BLaER1 (cell line): ENCODE results near the gene TULP1.
"Not testable (repeated sequence)": the region's sequence is repeated elsewhere in the genome, so short reads cannot be mapped to it uniquely, and the experiment has no call there.

Experiments
- H3K27ac ChIP-seq: shearing (Covaris generic); formaldehyde crosslinking; 2 replicates; pipeline ENCODE4 v1.8.1; 2022
- H3K27me3 ChIP-seq: shearing (Covaris generic); formaldehyde crosslinking; 2 replicates; pipeline ENCODE4 v1.8.1; 2022
- H3K36me3 ChIP-seq: shearing (Covaris generic); formaldehyde crosslinking; 2 replicates; pipeline ENCODE4 v1.8.1; 2022
- H3K4me1 ChIP-seq: shearing (Covaris generic); formaldehyde crosslinking; 2 replicates; pipeline ENCODE4 v1.8.1; 2022
- H3K4me2 ChIP-seq: shearing (Covaris generic); formaldehyde crosslinking; 2 replicates; pipeline ENCODE4 v1.8.1; 2022
- H3K4me3 ChIP-seq: shearing (Covaris generic); formaldehyde crosslinking; 2 replicates; pipeline ENCODE4 v1.8.1; 2022
- H3K9ac ChIP-seq: shearing (Covaris generic); formaldehyde crosslinking; 2 replicates; pipeline ENCODE4 v1.8.1; 2022
- H3K9me3 ChIP-seq: shearing (Covaris generic); formaldehyde crosslinking; 2 replicates; pipeline ENCODE4 v1.8.1; 2022
- H4K20me1 ChIP-seq: shearing (Covaris generic); formaldehyde crosslinking; 2 replicates; pipeline ENCODE4 v1.8.1; 2022
- Cebpa-rat ChIP-seq: shearing (Covaris generic); IDR thresholded peaks from 2 replicates; pipeline ENCODE4 v1.8.1; 2022

Gene TULP1

DNA sequence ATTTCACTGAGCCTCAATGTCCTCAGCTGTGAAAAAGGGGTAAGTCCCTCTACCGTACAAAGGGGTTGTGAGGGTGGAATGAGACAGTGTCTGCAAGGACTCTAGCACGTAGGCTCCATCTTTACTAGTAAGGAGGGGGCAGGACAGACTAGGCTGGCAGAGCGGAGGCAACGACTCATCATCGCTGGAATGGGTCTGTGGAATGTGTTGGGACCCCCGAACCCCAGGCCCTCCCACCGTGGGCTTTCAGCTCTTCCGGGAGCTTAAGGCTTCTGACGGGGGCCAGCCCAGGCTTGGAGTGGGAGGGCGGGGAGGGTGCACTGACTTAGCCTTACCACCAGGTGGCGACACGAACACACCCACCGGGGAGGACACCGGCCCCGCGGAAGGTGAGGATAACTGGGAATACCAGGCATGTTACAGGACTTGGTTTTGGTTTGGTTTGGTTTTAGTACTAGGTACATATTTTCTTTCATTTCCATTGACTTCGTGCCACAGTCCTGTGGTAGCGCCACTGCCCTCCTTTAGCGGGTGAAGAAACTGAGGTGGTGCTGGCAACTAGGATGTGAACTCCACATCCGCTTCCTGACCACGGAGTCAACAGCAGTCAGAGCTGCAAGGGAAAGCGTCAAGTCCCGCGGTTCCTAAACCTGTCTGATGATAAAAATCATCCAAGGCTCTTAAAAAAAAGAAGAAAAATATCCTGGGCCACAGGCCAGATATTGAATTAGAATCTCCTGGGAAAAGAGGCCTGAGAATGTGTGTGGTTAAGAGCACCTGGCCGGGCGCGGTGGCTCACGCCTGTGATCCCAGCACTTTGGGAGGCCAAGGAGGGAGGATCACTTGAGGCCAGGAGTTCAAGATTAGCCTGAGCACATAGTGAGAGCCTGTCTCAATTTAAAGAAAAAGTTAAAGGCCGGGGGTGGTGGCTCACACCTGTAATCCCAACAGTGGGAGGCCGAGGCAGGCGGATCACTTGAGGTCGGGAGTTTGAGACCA is 10.3 kb upstream of the TULP1 start:
- Histone ChIP-seq H3K27ac (peak overlapping the region; percentile 39; the same call in 1 of the 2 replicates), H3K9me3 (no peaks in the 10 kb centered on the region), H3K4me2 (peak overlapping the region; percentile 62), H3K4me3 (no peak overlapping the region; the same call in 1 of the 2 replicates), H3K27me3 (no peaks in the 10 kb centered on the region), H3K4me1 (peaks cover 18% of the 10 kb centered on the region), H3K9ac (peak overlapping the region; percentile 23; the same call in 1 of the 2 replicates), H4K20me1 (no peaks in the 10 kb centered on the region), H3K36me3 (no peaks in the 10 kb centered on the region)
- TF ChIP-seq Cebpa-rat: no peak

DNA sequence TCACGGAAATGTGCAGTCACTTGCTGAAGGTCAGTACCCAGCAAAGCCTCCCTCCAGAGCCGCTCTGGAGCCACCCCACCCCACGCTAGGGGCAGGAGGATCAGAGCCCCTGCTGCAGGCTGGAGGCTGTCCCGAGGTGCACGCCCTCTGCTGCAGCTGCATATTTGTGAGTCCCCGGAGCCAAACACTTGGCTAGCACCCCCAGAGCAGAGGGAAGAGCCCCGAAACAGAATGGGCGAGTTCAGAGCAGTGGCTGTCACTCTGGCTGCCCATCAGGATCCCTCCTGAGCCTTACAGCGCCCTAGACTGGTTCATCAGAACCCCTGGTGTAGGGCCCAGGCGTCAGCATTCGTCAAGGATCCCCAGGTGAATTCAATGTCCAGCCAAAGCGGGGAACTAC is 9.5 kb upstream of the TULP1 start:
- H3K4me2 ChIP-seq: peak overlapping the region; percentile 62
- no peak overlapping the region for H3K4me3 ChIP-seq
- H3K27ac ChIP-seq: peak overlapping the region; percentile 39; the same call in 1 of the 2 replicates
- H3K27me3 ChIP-seq: no peaks in the 10 kb centered on the region
- no peaks in the 10 kb centered on the region for H3K36me3 ChIP-seq
- H3K9me3 ChIP-seq: no peaks in the 10 kb centered on the region
- no peak for TF ChIP-seq Cebpa-rat
- H4K20me1 ChIP-seq: no peaks in the 10 kb centered on the region
- peaks cover 18% of the 10 kb centered on the region for H3K4me1 ChIP-seq
- H3K9ac ChIP-seq: peak overlapping the region; percentile 23; the same call in 1 of the 2 replicates

DNA sequence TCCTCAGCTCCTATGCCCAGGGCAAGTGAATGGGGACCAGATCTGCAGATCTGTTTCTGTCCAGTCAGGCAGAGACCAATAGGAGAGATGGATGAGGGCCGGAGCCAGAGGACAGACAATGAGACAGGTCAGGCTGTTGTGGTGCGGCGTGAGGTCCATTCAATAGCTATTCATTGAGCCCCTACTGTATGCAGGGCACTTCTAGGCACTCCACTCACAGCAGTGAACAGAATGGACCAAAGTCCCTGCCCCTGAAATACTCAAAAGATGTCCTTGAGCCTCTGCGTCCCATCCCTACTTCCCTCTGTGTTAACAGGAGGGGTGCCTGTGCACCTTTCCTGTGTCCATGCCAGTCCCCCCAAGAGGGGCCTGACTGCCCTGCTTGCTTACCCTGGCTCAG is 8.5 kb upstream of the TULP1 start:
- Histone ChIP-seq H3K9me3 (no peaks in the 10 kb centered on the region), H3K27ac (no peak overlapping the region; the same call in 1 of the 2 replicates), H3K4me3 (no peak overlapping the region), H3K36me3 (no peaks in the 10 kb centered on the region), H3K4me2 (no peak overlapping the region), H3K9ac (no peak overlapping the region), H3K4me1 (peaks cover 18% of the 10 kb centered on the region), H3K27me3 (no peaks in the 10 kb centered on the region), H4K20me1 (no peaks in the 10 kb centered on the region)
- TF ChIP-seq Cebpa-rat: no peak

DNA sequence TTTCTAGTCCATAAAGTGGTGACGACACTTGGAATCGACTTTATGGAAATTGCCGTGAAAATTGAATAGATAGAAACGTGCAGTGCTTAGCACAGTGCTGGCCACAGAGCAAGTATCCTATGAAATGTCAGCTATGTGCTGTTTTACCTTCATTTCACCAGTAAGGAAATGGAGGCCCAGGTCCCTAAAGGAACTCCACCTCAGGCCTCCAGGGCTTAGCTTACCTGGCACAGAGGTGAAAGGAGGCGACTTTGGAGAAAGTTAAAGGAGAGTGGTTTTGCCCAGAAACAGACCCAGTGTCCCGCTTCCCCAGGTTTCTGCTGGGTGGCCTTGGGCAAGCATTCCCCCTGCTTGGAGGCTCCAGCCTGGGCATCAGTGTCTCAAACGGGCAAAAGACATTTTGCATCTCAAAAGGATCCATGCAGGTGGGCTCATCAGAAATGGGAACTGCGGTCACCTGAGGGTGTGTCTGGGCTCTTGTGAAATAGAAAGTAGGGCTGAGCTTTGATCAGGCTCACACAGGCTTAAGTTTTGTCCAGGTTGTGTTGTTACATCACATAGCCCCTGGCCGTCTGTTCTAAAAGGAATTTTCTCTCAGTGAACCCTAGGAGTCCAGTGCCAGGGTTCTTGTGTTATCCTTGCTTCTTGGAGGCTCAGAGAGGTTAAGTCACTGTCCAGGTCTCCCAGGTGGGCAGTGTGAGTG is 6.8 kb upstream of the TULP1 start:
- no peak overlapping the region for H3K27ac ChIP-seq
- H3K36me3 ChIP-seq: no peaks in the 10 kb centered on the region
- H3K27me3 ChIP-seq: no peaks in the 10 kb centered on the region
- no peak overlapping the region for H3K4me2 ChIP-seq
- no peak for TF ChIP-seq Cebpa-rat
- no peak overlapping the region for H3K4me3 ChIP-seq
- H3K9ac ChIP-seq: no peak overlapping the region
- H3K4me1 ChIP-seq: peaks cover 18% of the 10 kb centered on the region
- H3K9me3 ChIP-seq: no peaks in the 10 kb centered on the region
- H4K20me1 ChIP-seq: no peaks in the 10 kb centered on the region

DNA sequence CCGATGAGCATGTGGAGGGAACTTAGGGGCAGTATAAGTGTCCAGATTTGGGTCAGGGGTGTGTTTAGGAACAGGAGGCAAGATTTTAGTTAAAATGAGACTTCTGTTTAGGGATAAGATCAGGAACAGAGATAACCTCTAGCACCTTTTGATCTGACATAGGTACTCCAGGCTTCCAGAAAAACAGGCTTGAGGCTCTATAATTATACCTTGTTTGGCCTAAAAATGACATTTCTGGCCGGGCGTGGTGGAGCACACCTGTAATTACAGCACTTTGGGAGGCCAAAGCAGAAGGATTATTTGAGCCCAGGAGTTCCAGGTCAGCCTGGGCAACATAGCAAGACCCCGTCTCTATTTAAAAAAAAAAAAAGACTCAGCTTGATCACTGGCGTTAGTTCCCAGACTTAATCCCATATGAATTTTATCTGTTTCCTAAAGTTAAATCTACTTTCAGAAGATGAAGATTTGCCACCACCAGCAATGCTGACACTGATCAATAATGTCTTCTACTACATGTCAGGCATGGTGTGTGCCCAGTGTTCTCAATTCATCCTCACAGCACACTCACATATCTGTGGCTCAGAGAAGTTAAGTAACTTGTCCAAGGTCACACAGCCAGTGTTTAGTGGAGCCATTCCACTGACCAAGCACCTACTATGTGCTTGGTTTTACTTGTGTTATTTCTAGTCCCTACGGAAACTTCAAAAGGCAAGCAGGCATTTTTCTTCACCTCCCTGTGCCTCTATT is 6.0 kb upstream of the TULP1 start:
- Histone ChIP-seq H3K27me3 (no peaks in the 10 kb centered on the region), H3K4me1 (peaks cover 18% of the 10 kb centered on the region), H3K9ac (no peak overlapping the region), H3K4me2 (no peak overlapping the region), H3K36me3 (no peaks in the 10 kb centered on the region), H3K4me3 (no peak overlapping the region), H4K20me1 (no peaks in the 10 kb centered on the region), H3K9me3 (no peaks in the 10 kb centered on the region), H3K27ac (no peak overlapping the region)
- TF ChIP-seq Cebpa-rat: no peak

DNA sequence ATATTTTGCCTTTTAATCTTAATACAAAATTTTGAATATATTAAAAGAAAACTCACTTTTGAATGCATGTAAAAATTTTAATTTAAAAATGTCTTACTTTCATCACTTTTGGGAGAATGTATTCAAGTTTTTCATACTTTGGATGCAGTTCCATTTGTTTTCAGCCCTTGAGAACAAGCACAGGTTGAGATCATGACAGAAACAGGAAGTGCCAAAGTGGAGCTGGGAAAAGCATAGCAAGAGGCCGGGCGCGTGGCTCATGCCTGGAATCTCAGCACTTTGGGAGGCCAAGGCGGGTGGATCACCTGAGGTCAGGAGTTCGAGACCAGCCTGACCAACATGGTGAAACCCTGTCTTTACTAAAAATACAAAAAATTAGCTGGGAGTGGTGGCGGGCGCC is 5.3 kb upstream of the TULP1 start:
- not testable (repeated sequence) for H3K9me3 ChIP-seq, H3K27ac ChIP-seq, H3K4me2 ChIP-seq, H3K9ac ChIP-seq, H4K20me1 ChIP-seq, H3K27me3 ChIP-seq, H3K4me1 ChIP-seq, H3K4me3 ChIP-seq, H3K36me3 ChIP-seq

DNA sequence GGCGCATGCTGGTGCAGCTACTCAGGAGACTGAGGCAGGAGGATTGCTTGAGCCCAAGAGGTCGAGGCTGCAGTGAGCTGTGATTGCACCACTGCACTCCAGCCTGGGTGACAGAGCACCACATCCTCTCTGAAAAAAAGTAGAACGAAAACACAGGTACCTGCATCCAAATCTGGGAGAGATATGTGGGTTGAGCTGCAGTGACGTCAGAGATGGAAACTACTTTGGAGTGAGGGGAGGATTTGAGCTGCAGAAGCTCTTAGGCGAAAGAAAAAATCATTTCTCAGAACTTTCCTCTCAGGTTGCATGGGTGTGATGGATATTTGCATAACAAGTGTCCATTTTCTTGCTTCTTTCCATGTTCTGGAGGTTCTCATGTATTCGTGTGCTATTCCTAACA is 4.0 kb upstream of the TULP1 start:
- Histone ChIP-seq H3K36me3 (no peaks in the 10 kb centered on the region), H3K4me1 (peaks cover 6% of the 10 kb centered on the region), H3K9ac (no peak overlapping the region), H3K9me3 (no peaks in the 10 kb centered on the region), H3K27me3 (peaks cover 12% of the 10 kb centered on the region), H3K4me3 (no peak overlapping the region), H3K4me2 (no peak overlapping the region), H3K27ac (no peak overlapping the region), H4K20me1 (no peaks in the 10 kb centered on the region)
- TF ChIP-seq Cebpa-rat: no peak

DNA sequence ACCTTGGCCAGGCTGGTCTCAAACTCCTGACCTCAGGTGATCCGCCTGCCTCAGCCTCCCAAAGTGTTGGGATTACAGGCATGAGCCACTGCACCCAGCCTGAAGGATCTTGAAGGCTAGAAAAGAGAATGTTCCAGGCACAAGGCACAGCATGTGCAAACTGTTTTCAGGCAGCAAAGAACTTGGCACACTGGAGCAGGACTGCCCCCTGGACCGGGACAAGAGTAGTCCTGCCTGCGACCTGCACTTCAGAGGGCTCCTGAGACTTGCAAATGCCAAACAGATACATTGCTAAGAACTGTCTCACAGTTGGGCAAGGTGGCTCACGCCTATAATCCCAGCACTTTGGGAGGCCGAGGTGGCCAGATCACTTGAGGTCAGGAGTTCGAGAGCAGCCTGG is 3.2 kb upstream of the TULP1 start:
- H3K9me3 ChIP-seq, H3K36me3 ChIP-seq, H3K4me2 ChIP-seq, H4K20me1 ChIP-seq, H3K27ac ChIP-seq, H3K4me3 ChIP-seq, H3K9ac ChIP-seq: not testable (repeated sequence)
- Histone ChIP-seq H3K27me3 (peaks cover 20% of the 10 kb centered on the region), H3K4me1 (peaks cover 14% of the 10 kb centered on the region)

DNA sequence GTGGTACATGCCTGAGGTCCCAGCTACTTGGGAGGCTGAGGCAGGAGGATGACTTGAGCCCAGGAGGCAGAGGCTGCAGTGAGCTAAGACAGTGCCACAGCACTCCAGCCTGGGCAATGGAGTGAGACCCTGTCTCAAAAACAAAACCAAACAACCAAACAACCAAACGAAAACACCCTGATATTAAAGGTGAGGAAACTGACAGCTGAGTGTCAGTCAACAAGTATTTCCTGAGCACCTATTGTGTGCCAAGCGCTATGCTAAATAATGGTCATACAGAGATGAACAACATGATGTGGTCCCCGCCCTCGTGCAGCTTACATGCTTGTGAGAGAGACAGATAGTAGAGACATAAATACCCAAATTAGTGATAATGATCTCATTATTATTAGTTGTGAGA is 1.9 kb upstream of the TULP1 start:
- Histone ChIP-seq H3K4me2 (no peak overlapping the region), H3K27me3 (peaks cover 33% of the 10 kb centered on the region), H3K27ac (no peak overlapping the region), H3K9me3 (no peaks in the 10 kb centered on the region), H4K20me1 (no peaks in the 10 kb centered on the region), H3K9ac (no peak overlapping the region), H3K36me3 (no peaks in the 10 kb centered on the region), H3K4me3 (no peak overlapping the region), H3K4me1 (peaks cover 27% of the 10 kb centered on the region)
- TF ChIP-seq Cebpa-rat: no peak
